ENCODE measurements around the gene CNTNAP5.

GRCh38 chr2:124678043-124678442, 653.0 kb downstream of the CNTNAP5 start:
- TF ChIP-seq POLR2AphosphoS5 (IDR thresholded peaks at IDR 0.05; ENCODE audit: borderline replicate concordance, low read depth, low read length): no peak
- no peak for TF ChIP-seq EZH2 (IDR thresholded peaks at IDR 0.05)
- no peak for TF ChIP-seq FOXP2 (optimal IDR thresholded peaks at IDR 0.05; ENCODE audit: control extremely low read depth, extremely low read length, insufficient read depth)
